ENCODE measurements around the gene ASIC1.

DNA sequence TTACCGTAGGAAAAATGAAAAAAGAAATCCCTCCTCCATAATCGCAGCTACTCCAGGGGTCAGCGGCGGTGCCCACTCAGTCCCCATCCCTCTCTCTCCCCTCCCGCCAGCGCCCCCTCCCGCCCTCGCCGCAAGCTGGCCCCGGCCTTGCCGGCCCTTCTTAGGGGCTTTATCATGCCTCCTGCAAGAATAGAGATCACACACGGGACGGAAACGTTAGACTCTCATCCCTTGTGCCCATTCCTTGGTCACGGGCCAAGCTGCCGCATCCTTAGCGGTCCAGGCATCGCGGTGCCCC, 53.9 kb downstream of the ASIC1 start:
- TF ChIP-seq TCF7L2 (IDR thresholded peaks at IDR 0.05; ENCODE audit: low read depth, low read length) (no peak), EHMT2 (IDR thresholded peaks at IDR 0.05; ENCODE audit: borderline replicate concordance, low read depth, low read length) (no peak), NAIF1 (CRISPR knock-in tag; IDR thresholded peaks at IDR 0.05; ENCODE audit: borderline replicate concordance) (no peak), POLR2A (IDR thresholded peaks at IDR 0.05; ENCODE audit: insufficient read depth in 1 of 2, low read depth in 2 of 2, low read length in 2 of 2) (no peak)
- TF ChIP-seq, protein P1, sequence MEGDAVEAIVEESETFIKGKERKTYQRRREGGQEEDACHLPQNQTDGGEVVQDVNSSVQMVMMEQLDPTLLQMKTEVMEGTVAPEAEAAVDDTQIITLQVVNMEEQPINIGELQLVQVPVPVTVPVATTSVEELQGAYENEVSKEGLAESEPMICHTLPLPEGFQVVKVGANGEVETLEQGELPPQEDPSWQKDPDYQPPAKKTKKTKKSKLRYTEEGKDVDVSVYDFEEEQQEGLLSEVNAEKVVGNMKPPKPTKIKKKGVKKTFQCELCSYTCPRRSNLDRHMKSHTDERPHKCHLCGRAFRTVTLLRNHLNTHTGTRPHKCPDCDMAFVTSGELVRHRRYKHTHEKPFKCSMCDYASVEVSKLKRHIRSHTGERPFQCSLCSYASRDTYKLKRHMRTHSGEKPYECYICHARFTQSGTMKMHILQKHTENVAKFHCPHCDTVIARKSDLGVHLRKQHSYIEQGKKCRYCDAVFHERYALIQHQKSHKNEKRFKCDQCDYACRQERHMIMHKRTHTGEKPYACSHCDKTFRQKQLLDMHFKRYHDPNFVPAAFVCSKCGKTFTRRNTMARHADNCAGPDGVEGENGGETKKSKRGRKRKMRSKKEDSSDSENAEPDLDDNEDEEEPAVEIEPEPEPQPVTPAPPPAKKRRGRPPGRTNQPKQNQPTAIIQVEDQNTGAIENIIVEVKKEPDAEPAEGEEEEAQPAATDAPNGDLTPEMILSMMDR (CRISPR knock-in tag; IDR thresholded peaks at IDR 0.05), result no peak

Data from HepG2 (cell line).